ELR (cell line): ENCODE results near the gene DEFB114.
A peak's percentile ranks its signal among the peaks of the same experiment; 100 is the strongest.
"Not testable (repeated sequence)": the region's sequence is repeated elsewhere in the genome, so short reads cannot be mapped to it uniquely, and the experiment has no call there.

ENCODE experiments used
- DNase-seq: peaks from one replicate; pipeline ENCODE4 v3.0.0-alpha.2; 2015; ENCODE audit warnings: low read depth

DEFB114 gene

GRCh38 chr6:49964064-49964463, at the start of gene DEFB114:
Gene DEFB114, minus strand, starts transcription at chr6:49964164. Its CDS starts 59 bp downstream, at chr6:49964105.
- no peak for DNase-seq

GRCh38 chr6:50007819-50008218, 43.9 kb upstream of the DEFB114 start:
- peak; percentile 65 for DNase-seq

GRCh38 chr6:50003139-50003538, 39.2 kb upstream of the DEFB114 start:
- no peak for DNase-seq

- DNase-seq = no peak
Observed at GRCh38 chr6:49995278-49995677, 31.3 kb upstream of the DEFB114 start.

- DNase-seq = no peak
Observed at GRCh38 chr6:49988900-49989299, 24.9 kb upstream of the DEFB114 start.

GRCh38 chr6:49987749-49988148, 23.8 kb upstream of the DEFB114 start:
- DNase-seq = no peak

- no peak for DNase-seq
Observed at GRCh38 chr6:49986551-49986950, 22.6 kb upstream of the DEFB114 start.

GRCh38 chr6:49982046-49982445, 18.1 kb upstream of the DEFB114 start:
- DNase-seq = no peak

- peak; percentile 34 for DNase-seq
Observed at GRCh38 chr6:49980898-49981297, 16.9 kb upstream of the DEFB114 start.

GRCh38 chr6:49979584-49979983, 15.6 kb upstream of the DEFB114 start:
- DNase-seq = no peak

- no peak for DNase-seq
Observed at GRCh38 chr6:49978332-49979226, 14.6 kb upstream of the DEFB114 start.

GRCh38 chr6:49969605-49970004, 5.6 kb upstream of the DEFB114 start, which contains the start of gene DEFB113:
Gene DEFB113, minus strand, starts transcription at chr6:49969625. Its CDS starts 0 bp downstream, at chr6:49969625.
- no peak for DNase-seq

- DNase-seq = no peak
Observed at GRCh38 chr6:49966823-49967222, 2.9 kb upstream of the DEFB114 start.

GRCh38 chr6:49966334-49966733, 2.4 kb upstream of the DEFB114 start:
- DNase-seq = no peak

- DNase-seq = no peak
Observed at GRCh38 chr6:49958180-49958579, 5.8 kb downstream of the DEFB114 start.

- DNase-seq = no peak
Observed at GRCh38 chr6:49955847-49956246, 8.1 kb downstream of the DEFB114 start.

GRCh38 chr6:49951926-49952325, 12.0 kb downstream of the DEFB114 start:
- no peak for DNase-seq

GRCh38 chr6:49950415-49950751, 13.6 kb downstream of the DEFB114 start:
- DNase-seq = no peak

GRCh38 chr6:49949062-49949461, 14.9 kb downstream of the DEFB114 start:
- DNase-seq = peak; percentile 6

GRCh38 chr6:49946835-49947234, 17.1 kb downstream of the DEFB114 start:
- DNase-seq = no peak

- DNase-seq = not testable (repeated sequence)
Observed at GRCh38 chr6:49944068-49944467, 19.9 kb downstream of the DEFB114 start.

- no peak for DNase-seq
Observed at GRCh38 chr6:49939993-49940498, 23.9 kb downstream of the DEFB114 start.

- no peak for DNase-seq
Observed at GRCh38 chr6:49937811-49938210, 26.2 kb downstream of the DEFB114 start.

GRCh38 chr6:49937017-49937416, 26.9 kb downstream of the DEFB114 start:
- no peak for DNase-seq
